ENCODE measurements around the gene LINGO3. TPM values are rescaled to one million over a fixed set of nuclear protein-coding genes. Genes with fewer than 3 reads are reported as not detected.

The LINGO3 gene
- total RNA-seq, 1 experiment from 2014 or later = 2.0 TPM

GRCh38 chr19:2273356-2274184 is 34.4 kb downstream of the LINGO3 start (continued):
- TF ChIP-seq, protein P1, sequence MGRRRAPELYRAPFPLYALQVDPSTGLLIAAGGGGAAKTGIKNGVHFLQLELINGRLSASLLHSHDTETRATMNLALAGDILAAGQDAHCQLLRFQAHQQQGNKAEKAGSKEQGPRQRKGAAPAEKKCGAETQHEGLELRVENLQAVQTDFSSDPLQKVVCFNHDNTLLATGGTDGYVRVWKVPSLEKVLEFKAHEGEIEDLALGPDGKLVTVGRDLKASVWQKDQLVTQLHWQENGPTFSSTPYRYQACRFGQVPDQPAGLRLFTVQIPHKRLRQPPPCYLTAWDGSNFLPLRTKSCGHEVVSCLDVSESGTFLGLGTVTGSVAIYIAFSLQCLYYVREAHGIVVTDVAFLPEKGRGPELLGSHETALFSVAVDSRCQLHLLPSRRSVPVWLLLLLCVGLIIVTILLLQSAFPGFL (CRISPR knock-in tag; IDR thresholded peaks at IDR 0.05; ENCODE audit: borderline replicate concordance) = peak; percentile 34; the same call in 1 of the 2 replicates
- TF ChIP-seq, protein P2, sequence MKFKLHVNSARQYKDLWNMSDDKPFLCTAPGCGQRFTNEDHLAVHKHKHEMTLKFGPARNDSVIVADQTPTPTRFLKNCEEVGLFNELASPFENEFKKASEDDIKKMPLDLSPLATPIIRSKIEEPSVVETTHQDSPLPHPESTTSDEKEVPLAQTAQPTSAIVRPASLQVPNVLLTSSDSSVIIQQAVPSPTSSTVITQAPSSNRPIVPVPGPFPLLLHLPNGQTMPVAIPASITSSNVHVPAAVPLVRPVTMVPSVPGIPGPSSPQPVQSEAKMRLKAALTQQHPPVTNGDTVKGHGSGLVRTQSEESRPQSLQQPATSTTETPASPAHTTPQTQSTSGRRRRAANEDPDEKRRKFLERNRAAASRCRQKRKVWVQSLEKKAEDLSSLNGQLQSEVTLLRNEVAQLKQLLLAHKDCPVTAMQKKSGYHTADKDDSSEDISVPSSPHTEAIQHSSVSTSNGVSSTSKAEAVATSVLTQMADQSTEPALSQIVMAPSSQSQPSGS (CRISPR knock-in tag; IDR thresholded peaks at IDR 0.05; ENCODE audit: borderline replicate concordance, low read depth) = no peak
- TF ChIP-seq, protein P3, sequence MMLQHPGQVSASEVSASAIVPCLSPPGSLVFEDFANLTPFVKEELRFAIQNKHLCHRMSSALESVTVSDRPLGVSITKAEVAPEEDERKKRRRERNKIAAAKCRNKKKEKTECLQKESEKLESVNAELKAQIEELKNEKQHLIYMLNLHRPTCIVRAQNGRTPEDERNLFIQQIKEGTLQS (CRISPR knock-in tag; conservative IDR thresholded peaks at IDR 0.05) = no peak
- TF ChIP-seq GABPB1 (CRISPR knock-in tag; IDR thresholded peaks at IDR 0.05) (peak; percentile 78), ESRRA (CRISPR knock-in tag; IDR thresholded peaks at IDR 0.05; ENCODE audit: borderline replicate concordance) (0 out of 2 replicates have a peak, but pooled peaks have one; percentile 24), GRHL2 (CRISPR knock-in tag; IDR thresholded peaks at IDR 0.05; ENCODE audit: insufficient replicate concordance, severe bottlenecking) (no peak), TCF7 (CRISPR knock-in tag; IDR thresholded peaks at IDR 0.05; ENCODE audit: low read depth) (no peak), NR1H2 (CRISPR knock-in tag; IDR thresholded peaks at IDR 0.05) (no peak), ZNF219 (CRISPR knock-in tag; IDR thresholded peaks at IDR 0.05; ENCODE audit: borderline replicate concordance) (no peak), ZNF425 (CRISPR knock-in tag; conservative IDR thresholded peaks at IDR 0.05) (no peak), ZNF317 (CRISPR knock-in tag; IDR thresholded peaks at IDR 0.05; ENCODE audit: borderline replicate concordance, low read depth) (no peak), USF2 (CRISPR knock-in tag; IDR thresholded peaks at IDR 0.05) (no peak), CREB1 (CRISPR knock-in tag; IDR thresholded peaks at IDR 0.05) (no peak; the same call in 1 of the 2 replicates), OVOL2 (CRISPR knock-in tag; IDR thresholded peaks at IDR 0.05; ENCODE audit: borderline replicate concordance) (no peak)
- TF ChIP-seq, protein P4, sequence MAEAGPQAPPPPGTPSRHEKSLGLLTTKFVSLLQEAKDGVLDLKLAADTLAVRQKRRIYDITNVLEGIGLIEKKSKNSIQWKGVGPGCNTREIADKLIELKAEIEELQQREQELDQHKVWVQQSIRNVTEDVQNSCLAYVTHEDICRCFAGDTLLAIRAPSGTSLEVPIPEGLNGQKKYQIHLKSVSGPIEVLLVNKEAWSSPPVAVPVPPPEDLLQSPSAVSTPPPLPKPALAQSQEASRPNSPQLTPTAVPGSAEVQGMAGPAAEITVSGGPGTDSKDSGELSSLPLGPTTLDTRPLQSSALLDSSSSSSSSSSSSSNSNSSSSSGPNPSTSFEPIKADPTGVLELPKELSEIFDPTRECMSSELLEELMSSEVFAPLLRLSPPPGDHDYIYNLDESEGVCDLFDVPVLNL (CRISPR knock-in tag; IDR thresholded peaks at IDR 0.05; ENCODE audit: borderline replicate concordance, low read depth) = no peak
- TF ChIP-seq, protein P5, sequence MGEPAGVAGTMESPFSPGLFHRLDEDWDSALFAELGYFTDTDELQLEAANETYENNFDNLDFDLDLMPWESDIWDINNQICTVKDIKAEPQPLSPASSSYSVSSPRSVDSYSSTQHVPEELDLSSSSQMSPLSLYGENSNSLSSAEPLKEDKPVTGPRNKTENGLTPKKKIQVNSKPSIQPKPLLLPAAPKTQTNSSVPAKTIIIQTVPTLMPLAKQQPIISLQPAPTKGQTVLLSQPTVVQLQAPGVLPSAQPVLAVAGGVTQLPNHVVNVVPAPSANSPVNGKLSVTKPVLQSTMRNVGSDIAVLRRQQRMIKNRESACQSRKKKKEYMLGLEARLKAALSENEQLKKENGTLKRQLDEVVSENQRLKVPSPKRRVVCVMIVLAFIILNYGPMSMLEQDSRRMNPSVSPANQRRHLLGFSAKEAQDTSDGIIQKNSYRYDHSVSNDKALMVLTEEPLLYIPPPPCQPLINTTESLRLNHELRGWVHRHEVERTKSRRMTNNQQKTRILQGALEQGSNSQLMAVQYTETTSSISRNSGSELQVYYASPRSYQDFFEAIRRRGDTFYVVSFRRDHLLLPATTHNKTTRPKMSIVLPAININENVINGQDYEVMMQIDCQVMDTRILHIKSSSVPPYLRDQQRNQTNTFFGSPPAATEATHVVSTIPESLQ (CRISPR knock-in tag; IDR thresholded peaks at IDR 0.05) = 0 out of 2 replicates have a peak, but pooled peaks have one; percentile 78
